HG03095 (cell line): ENCODE measurements around the gene GCN1.
"Not testable (repeated sequence)": the region's sequence is repeated elsewhere in the genome, so short reads cannot be mapped to it uniquely, and the experiment has no call there.

Experiments used
- ATAC-seq: cut with Tn5 transposase; IDR thresholded peaks from one replicate; pipeline ENCODE4 v1.9.1; 2021; ENCODE audit warnings: moderate library complexity; ENCODE audit not compliant: unreplicated experiment

Gene GCN1

DNA sequence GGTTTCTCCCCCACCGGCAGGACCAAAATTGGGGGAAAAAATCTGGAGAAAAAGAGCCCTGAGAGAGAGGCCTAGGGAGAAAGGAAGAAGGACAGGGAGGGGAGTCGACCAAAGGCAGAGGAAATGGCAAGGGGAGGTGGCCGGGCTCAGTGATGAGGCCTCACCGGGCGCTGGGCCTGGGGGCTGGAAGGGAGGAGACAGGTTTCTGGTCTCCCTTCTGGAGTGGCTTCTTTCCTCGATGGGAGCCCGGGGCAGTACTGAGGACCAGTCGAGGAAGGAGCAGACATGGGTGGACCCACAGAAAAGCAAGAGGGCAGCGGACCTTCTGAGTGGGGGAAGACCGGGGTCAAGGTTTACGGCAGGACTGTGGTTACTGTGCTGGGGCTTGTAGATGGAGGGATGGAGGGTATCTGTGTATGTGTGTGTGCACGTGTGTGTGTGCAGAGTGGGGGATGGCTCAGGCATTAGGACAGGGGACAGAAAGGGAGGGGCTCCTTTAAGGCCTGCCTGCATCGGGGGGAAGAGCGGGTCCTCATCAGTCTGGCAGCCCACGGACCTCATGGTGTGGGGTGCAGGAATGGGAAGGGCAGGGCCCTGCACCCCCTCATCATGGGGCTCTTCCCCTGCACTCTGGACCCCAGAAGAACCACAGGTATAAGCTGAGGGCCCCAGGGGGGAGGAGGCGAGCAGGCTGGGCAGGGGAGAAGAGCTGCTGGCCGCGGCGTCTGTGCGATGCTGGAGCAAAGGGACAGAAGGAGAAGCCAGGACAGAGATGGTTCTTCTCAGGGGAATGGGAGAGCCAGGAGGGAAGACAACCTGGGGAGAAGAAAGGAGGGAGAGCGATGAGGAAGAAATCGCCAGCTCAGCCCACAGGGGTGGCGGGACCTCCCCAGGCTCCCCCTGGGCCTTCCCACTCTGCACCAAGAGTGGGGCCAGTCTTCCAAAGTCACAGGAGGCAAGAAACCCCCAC is 21.5 kb upstream of the GCN1 start:
- ATAC-seq = no peak

DNA sequence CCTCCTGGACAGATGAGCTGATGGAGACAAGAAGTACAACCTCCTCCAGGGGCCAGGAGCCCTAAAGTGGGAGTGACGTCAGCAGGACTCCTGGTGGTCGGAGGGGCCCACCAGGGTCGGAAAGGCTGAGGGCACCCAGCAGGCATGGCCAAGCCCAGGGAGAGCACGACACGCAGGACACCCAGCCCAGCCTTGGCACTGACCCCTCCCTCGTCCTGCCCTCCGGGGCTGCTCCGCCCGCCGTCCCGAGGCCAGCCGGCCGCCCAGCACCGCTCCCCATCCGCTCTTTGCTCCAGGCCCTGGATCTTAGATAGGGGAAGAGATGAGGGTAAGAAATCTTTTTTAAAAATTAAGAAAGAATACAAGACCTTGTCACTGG is 20.8 kb upstream of the GCN1 start:
- no peak for ATAC-seq

DNA sequence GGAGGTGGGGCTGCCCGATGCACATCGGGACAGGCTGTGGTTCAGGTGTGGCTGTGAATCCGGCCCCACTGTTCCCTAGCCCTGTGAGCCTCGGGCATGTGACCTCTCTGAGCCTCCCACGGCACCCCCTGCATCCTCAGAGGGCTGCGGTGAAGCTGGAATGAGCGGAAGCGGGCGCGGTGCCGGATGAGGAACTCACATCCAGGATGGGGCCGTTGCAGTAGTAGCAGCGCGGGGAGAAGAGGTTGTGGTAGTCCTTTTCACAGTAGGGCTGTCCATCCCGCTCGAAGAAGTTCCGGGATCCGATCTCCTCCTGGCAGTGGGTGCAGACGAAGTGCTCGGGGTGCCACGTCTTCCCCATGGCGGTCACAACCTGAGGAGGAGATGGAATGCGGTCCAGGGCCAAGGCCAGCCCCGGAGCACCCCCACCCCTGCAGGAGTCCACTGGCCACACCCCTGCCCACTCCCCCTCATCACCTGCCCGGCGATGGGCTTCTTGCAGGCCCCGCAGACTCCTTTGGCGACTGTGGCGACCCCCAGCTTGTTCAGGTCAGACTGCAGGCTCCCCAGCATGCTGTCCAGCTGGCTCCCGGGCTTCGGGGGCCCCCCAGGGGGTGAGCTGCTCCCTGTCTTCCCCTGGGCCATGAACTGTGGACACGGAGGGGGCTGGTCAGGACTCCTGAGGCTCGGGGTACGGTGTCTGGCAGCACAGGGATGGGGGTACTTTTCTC is 20.3 kb upstream of the GCN1 start:
- no peak for ATAC-seq

DNA sequence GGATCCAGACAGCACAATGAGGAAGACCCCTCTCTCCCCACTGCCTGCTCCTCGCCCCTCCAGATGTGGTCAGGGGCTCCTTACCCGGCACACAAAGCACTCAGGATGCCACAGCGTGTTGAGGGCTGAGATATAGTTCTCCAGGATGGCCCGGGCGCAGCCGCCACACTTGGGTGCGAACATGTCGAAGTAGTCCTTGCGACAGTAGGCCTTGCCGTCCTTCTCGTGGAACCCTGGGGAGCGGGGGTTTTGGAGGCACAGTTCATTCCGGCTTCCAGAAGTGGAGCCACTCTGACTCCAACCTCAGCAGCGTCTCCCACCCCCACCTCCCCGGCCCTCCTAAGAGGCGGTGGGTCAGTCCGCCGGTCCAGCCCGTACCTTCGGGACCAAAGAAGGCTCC is 19.2 kb upstream of the GCN1 start:
- no peak for ATAC-seq

DNA sequence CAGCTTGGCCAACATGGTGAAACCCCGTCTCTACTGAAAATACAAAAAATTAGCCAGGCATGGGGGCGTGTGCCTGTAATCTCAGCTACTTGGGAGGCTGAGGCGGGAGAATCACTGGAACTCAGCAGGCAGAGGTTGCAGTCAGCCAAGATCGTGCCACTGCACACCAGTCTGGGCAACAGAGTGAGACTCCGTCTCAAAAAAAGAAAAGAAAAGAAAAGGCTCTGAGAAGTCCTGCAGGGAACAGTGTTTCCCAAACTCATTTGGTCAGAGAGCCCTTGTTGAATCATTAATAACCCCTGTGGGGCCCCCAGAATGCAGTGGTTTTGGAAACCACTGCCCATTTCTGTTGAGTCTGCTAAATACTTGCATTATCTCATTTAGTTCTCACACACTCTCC is 18.7 kb upstream of the GCN1 start:
- ATAC-seq = not testable (repeated sequence)

DNA sequence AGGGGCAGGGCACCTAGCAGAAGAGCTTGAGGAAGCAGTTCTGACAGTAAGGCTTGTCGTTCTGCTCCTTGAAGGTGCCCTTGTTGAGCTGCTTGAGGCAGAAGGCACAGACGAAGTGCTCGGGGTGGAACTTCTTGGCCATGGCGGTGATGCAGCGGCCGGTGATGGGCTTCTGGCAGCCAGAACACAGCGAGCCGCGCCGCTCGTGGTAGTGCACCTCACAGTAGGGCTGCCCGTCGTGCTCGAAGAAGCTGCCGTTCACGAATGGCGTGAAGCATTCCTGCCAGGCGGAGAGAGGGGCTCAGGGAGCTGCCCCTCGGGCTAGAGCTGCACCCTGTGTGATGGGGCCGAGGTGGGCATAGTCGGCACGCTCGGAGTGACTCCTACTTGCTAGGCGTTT is 17.8 kb upstream of the GCN1 start:
- ATAC-seq = no peak

DNA sequence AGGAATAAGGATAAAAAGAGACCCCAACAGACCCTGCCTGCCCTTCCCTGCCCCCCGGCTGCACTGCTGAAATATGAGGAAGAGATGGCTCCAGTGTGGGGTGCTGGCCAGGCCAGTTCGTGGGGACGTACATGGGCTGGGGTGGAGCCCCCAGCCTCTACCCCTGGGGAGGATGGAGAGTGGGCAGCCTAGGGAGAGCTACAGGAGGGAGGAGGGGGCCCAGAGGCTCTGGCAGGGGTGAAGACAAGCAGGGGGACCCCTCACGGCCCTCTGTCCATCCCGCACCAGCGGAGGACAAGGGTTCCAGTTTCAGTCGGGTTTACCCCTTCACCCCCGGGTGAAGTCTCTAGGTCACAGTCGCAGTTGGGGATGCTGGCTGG is 17.4 kb upstream of the GCN1 start:
- ATAC-seq = no peak

DNA sequence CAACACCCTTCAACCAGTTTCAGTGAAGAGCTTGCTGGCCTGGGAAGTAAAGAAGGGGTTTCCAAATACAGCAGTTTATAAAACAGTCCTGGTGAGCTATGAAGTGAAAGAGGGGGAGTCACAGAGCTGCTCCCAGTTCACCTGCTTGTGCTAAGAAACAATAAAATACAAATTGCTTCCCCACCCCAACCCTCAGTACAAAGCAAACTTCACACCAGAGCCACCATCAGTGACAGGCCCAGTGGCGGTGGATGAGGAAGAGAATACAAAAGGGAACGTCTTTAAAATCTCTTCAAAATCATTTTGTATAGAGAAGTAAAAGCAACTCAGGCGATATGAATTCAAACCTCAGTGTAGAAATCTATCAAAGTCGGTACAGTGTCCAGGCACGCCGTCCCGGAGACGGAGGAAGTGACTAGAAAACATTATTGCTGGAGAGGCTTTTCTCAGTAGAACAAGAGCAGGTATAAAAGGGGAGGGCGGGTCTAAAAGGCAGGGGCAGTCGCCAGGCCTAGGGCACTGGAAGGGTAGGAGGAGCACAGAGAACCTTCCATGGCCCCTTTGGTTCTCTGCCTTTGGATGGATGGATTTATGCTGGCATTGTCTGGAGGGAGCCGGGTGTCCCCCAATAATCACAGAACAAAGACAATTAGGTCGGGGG is 16.9 kb upstream of the GCN1 start:
- ATAC-seq = no peak

DNA sequence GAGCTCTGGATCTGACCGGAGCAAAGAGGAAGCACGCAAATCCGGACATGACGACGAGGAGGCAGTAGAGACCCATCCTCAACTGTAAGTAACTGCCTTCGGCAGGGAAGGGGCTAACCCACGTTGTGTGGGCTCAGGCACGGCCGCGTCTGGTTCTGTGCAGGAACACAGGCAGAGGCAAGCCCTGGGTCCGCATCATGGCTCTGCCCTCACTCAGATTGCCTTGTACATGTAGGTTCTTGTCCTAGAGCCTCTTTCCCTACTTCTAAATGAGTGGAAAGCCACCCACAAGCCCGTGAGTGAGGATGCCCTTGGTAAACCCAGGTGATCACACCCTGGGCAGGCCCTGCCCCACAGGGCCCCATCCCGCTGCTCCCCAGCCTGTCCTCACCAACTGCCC is 15.3 kb upstream of the GCN1 start:
- ATAC-seq = no peak

DNA sequence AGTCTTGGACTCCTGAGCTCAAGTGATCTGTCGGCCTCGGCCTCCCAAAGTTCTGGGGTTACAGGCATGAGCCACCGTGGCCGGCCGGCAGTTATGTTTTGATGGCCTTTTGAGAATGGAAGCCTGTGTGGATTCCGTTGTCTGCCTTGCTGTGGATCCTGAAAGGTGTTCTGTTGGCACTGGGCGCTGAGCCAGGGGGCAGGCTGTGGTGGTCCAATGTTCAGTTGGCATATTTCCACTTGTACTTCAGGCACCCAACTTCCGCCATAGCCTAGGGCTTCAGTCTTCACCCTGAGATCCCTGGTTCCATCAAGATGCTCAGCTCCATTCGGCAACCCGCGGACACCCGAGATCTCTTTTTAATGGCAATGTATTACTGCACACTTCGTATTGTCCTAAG is 12.7 kb upstream of the GCN1 start:
- no peak for ATAC-seq

DNA sequence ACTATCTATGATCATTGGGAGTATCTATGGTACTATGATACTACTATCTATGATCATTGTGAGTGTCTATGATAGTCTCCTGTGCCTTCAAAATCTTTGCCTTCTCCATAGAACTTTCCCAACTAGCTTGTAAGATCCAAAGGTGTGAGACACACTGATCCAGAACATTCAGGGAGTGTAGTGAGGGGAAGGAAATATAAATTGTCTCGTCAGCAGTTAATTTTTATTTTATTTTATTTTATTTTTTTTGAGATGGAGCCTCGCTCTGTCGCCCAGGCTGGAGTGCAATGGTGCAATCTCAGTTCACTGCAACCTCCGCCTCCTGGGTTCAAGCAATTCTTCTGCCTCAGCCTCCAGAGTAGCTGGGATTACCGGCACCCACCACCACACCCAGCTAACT is 12.3 kb upstream of the GCN1 start:
- not testable (repeated sequence) for ATAC-seq

DNA sequence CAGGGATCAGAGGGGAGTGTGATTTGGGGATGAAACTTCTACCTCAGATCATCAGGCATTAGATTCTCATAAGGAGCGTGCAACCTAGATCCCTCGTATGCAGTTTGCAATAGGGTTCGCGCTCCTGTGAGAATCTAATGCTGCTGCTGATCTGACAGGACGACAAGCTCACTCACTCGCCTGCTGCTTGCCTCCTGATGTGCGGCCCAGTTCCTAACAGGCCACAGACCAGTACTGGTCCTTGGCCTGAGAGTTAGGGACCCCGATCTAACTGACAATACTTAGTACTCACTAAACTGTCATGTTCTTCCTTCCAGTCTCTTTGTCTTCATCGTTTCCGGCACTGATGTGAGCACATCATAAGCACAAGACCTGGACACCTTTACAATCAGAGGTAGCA is 11.7 kb upstream of the GCN1 start:
- no peak for ATAC-seq

DNA sequence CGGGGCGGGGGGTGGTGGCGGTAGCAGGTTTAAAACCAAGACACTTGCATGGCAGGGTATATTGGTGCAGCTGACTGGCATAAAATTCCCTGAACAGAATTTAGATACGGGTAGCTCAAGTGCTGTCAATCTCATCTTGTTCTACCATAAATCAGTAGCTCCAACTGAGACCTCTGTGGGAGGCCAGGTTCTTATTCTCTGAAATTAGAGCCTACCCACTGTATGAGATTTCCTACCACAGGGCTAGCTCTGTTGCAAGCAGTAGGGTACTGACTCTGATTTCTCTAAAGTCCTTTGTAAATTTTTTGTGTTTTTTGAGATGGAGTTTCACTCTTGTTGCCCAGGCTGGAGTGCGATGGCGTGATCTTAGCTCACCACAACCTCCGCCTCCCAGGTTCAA is 9.7 kb upstream of the GCN1 start:
- ATAC-seq = no peak

DNA sequence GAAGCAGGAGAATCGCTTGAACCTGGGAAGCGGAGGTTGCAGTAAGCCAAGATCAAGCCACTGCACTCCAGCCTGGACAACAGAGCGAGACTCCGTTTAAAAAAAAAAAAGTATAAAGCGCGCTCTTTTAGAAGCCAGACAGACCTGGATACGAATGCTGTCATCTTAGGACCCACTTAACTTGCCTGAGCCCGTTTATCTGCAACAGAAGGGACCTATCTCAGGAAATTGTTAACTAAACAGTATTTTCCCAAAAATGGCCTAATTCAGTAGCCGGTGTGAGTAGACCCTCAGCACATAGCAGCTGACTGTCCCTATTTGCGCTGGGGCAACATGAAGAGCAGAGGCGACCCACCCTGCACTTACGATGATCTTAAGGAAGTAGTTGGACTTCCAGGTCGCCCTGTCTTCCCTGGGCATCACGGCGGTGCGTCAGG is 5.9 kb upstream of the GCN1 start:
- no peak for ATAC-seq

DNA sequence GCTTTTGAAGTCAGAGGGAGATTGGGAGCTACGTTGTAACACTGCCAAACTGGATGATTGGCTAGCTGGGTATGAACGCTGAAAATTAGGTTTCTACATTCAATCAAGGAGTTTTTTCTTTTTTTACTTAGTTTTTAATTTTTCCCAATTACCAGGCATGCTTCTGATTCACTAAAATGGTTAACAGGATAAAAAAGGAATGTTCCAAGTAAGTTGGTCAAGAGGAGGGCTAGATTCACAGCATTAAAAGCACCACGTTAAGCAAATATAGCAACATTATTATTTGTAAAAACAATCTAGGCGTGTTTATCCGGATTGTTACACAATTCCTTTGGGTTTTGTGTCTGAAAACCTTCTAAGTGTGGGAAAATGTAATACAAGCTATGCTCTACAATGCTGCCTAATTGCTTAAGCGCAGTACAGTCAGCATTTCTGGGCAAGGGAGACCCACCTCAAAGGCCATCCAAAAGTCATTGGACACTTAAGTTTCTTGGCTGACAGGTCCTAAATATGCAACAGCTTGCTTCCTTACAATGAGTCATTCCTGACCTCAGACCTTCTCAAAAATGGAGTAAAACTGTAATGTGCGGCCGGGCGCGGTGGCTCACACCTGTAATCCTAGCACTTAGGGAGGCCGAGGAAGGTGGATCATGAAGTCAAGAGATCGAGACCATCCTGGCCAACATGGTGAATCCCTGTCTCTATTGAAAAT is 5.2 kb upstream of the GCN1 start:
- no peak for ATAC-seq

DNA sequence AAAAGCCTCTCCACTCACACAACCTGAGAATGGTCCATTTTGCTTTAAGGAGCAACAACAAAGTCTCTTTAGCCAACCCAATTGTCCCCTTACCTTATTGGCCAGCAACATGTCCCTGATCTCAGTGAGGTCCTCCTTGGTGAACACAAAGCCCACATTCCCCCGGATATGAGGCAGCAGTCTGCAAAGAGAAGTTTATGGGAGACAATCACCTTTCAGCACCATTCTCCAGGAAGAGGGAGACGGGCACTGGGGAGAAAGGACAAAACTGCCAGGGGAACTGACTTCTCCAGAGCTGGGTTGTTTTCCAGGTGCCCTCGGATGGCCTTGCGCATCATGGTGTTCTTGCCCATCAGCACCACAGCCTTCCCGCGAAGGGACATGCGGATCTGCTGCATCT is 4.5 kb upstream of the GCN1 start:
- no peak for ATAC-seq

DNA sequence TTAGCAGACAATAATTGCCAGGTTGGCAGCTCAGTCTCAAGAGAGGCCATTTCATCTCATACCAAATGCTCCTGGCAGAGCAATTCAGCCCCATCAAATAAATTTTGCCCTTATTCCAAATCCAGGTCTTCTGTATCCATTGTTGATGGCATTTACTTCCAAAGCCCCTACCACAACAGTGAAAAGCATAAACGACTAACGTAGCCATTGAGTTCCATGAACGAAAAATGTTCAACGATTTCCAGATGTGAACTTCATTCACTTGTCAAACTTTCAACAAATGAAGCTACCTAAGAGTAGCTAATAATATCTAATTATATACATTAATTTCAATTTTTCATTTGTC is 3.0 kb upstream of the GCN1 start:
- ATAC-seq = no peak

DNA sequence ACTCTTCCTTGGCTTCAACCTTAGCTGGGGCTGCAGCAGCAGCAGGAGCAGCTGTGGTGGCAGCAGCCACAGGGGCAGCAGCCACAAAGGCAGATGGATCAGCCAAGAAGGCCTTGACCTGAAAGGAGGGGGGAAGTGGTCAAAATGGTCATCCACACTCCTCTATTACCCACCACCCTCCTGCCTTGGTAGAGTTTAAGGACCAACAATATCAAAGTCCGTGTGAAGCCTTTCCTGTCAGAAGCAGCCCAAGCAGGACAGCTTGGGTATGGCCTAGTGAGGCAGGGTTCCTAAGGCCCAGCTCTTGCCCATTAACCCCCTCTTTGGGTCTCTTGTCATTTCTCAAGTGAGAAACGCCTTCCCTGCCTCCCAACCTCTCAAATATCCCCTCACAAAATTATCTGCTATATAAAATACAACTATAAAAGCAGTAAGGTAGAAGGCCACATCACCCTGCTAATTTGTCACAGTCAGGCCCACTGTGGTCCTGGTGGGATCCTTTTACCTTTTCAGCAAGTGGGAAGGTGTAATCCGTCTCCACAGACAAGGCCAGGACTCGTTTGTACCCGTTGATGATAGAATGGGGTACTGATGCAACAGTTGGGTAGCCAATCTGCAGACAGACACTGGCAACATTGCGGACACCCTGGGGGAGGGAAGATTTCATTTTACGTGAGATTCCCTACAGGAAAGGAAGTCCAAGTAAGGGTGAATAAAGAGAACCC is 2.5 kb upstream of the GCN1 start:
- ATAC-seq = not testable (repeated sequence)

DNA sequence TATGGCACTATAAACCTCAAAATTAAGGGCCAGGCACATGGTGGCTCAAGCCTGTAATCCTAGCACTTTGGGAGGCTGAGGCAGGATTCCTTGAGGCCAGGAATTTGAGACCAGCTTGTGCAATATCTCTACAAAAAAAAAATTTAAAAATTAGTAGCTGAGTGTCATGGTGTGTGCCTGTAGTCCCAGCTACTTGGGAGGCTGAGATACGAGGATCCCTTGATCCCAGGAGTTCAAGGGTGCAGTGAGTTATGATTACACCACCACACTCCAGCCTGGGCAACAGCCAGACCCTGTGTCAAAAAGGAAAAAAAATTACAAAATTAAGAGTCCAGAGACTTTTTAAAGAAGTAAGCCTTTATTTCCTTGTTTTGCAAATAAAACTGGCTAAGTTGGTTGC is 1.8 kb upstream of the GCN1 start:
- no peak for ATAC-seq

DNA sequence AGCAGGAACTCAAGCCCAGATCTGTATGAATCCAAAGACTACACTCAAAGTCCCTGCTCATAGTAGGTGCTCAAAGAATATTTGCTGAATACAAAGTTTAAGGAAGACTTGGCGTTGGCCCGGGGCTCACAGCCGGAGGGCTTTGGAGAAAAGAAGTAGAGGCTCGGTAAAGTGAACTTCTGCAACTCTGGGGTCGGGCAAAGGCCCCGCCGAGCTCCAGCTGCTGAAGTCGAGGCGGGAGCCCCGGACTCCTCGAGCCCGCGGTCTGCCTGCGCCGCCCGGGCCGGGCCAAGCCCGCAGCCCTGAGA is 335 bp downstream of the GCN1 start:
- ATAC-seq = no peak

DNA sequence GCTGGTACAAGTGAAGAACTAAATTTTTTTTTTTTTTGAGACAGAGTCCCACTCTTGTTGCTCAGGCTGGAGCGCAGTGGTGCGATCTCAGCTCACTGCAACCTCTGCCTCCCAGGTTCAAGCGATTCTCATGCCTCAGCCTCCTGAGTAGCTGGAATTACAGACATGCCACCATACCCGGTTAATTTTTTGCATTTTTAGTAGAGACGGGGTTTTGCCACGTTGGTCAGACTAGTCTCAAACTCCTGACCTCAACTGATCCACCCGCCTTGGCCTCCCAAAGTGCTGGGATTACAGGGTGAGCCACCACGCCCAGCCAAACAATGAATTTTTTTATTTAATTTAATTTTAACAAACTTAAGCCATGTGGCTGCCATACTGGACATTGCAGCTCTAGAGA is 1.2 kb downstream of the GCN1 start:
- not testable (repeated sequence) for ATAC-seq
